ENCODE results near the gene SYNJ2.
"Not testable (repeated sequence)": the region's sequence is repeated elsewhere in the genome, so short reads cannot be mapped to it uniquely, and the experiment has no call there.

SYNJ2 gene

GRCh38 chr6:157981395-157982101 is at the start of gene SYNJ2:
TSS of gene SYNJ2 (plus strand) at chr6:157981863. CDS start at chr6:157981962, 99 bp downstream.
- DNase-seq, result no peak

DNA sequence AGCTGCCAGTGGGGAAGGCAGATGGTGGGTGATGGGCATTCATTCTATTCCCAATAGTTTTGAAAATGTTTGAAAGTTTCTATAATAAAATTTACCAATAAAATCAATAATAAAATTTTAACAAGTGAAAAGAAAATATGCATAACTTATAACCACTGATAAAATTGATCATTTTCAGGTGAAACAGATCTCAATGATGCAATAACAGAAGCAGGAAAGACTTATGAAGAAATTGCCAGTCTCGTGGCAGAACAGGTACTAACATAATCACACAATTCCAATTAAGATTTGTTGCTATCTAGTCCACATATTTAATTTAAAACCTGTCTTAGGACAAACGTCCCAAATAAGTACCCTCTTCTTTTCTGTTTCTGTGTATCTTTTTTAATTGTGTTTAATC is 45.9 kb upstream of the SYNJ2 start:
- DNase-seq, result no peak

DNA sequence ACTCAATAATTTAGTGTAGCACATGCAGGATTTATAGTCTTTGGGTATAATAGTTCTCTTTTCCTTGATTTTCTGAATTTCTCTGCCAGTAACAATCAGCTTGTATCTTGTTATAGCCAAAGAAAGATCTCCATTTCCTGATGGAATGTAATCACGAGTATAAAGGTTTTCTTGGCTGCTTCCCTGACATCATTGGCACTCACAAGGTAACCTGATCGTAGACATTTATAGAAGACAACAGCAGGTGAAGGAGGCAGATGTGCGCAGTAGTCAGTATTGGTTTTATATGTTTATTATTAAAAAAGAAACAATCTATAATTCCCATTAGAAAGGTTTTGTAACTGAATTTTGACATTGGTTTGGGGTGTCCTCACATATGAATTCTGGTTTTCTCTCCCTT is 44.3 kb upstream of the SYNJ2 start:
- no peak for DNase-seq

DNA sequence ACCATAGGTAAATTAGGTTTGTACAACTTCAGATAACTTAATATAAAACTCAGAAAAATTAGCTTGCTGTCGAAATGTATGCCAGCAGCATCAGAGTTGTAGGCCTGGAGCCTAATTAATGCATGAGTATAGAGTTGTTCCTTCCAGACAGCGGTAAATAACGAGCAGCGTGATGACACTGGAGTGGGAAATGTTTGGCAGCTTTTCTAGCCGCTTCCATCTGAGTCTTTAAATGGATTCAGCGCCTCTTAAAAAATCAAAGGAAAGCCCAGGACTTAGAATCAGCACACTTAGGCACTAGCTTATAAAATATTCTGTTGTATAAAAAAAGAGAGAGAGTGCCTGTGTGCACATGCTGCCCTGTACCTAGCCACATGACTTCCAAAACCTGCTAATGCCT is 43.7 kb upstream of the SYNJ2 start:
- DNase-seq, result no peak

GRCh38 chr6:157940375-157941036 is 41.2 kb upstream of the SYNJ2 start:
- not testable (repeated sequence) for DNase-seq

GRCh38 chr6:157941101-157941863 is 40.4 kb upstream of the SYNJ2 start:
- DNase-seq, result no peak

- DNase-seq, result no peak
Measured at GRCh38 chr6:157942351-157942750, 39.3 kb upstream of the SYNJ2 start.

GRCh38 chr6:157943249-157943963 is 38.3 kb upstream of the SYNJ2 start:
- no peak for DNase-seq

GRCh38 chr6:157943964-157944283 is 37.7 kb upstream of the SYNJ2 start:
- no peak for DNase-seq

DNA sequence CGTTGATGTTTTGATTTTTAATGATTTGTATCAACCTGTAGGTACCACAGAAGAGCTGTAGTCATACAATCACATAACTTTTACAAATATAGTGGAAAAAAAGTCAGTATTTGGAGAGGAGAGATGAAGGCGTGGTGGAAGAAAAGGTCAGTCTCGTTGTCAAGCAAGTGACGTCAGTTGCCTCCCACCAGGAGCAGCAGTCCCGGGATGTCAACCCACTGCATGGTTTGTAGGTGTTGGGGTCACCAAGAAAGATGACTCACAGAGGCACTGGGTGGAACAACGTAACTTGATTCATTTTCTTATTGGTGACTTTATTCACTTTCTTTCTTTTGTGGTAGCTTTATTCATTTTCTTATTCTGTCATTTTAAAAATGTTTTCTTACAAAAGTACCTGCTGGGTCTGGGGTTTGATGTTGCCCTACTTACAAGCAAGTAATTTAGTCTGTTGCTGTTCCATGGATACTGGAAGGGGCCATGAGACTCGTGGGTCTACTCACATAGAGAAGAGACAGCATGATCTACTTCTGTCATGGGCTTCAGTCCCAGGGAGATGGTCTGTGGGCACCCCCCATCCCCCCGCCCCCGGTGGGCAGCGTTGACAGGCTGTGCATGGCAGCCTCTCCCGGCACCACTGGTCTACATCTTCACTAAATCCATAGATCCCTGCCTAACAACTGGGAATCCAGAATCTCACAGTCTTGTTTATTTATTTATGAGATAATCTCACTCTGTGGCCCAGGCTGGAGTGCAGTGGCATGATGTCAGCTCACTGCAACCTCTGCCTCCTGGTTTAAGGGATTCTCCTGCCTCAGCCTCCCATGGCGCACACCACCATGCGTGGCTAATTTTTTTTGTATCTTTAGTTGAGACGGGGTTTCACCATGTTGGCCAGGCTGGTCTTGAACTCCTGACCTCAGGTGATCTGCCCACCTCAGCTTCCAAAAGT is 36.4 kb upstream of the SYNJ2 start:
- no peak for DNase-seq

DNA sequence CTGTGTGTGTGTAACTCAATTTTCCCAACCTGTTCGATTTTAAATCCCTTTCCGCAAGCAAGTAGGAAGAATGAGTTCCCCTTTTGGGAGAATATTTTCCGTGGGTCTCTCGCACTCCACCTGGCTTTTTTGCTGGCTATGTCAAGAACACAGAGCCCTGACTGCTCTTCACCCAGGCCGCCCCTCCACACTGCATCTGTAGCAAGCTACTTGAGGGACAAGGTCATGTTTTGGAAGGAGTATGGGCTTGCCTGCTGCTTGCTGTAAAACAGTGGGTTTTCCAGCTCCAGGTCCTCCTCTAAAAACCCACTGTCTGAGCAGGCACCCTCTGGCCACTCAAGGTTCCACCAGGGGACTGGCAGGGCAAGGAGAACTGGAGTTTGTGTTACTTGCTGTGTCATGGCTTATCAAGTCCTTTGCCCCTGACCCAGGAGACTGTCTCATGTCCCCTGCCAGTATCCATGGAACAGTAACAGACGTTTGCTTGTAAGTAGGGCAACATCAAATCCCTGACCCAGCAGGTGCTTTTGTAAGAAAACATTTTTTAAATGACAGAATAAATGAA is 35.5 kb upstream of the SYNJ2 start:
- DNase-seq, result no peak

- no peak for DNase-seq
Measured at GRCh38 chr6:157946865-157947532, 34.7 kb upstream of the SYNJ2 start.

DNA sequence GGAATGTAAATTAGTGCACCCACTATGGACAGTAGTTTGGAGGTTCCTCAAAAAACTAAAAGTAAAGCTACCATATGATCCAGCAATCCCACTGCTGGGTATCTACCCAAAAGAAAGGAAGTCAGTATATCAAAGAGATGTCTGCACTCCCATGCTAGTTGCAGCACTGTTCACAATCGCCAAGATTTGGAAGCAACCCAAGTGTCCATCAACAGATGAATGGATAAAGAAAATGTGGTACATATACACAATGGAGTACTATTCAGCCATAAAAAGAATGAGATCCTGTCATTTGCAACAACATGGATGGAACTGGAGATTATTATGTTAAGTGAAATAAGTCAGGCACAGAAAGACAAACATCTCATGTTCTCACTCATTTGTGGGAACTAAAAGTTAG is 30.8 kb upstream of the SYNJ2 start:
- DNase-seq, result not testable (repeated sequence)

DNA sequence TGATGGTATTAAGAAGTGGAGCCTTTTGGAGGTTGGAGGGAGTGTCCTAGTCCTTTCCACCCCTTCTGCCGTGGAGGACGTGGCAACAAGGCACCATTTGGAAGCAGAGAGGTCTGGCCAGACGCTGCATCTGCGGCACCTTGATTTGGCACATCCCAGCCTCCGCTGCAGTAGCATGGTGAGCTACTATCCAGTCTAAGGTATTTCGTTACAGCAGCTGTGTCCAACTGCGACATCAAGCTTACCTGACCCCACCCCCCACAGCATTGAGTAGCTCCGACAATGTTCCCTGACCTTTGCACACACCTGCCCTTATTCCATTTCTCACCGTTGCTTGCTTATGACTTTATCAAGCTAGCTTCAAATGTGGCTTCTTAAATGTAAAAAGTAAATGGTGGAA is 29.8 kb upstream of the SYNJ2 start:
- DNase-seq, result no peak

GRCh38 chr6:157952861-157953351 is 28.8 kb upstream of the SYNJ2 start:
- DNase-seq, result no peak

GRCh38 chr6:157953580-157954091 is 28.0 kb upstream of the SYNJ2 start:
- no peak for DNase-seq

DNA sequence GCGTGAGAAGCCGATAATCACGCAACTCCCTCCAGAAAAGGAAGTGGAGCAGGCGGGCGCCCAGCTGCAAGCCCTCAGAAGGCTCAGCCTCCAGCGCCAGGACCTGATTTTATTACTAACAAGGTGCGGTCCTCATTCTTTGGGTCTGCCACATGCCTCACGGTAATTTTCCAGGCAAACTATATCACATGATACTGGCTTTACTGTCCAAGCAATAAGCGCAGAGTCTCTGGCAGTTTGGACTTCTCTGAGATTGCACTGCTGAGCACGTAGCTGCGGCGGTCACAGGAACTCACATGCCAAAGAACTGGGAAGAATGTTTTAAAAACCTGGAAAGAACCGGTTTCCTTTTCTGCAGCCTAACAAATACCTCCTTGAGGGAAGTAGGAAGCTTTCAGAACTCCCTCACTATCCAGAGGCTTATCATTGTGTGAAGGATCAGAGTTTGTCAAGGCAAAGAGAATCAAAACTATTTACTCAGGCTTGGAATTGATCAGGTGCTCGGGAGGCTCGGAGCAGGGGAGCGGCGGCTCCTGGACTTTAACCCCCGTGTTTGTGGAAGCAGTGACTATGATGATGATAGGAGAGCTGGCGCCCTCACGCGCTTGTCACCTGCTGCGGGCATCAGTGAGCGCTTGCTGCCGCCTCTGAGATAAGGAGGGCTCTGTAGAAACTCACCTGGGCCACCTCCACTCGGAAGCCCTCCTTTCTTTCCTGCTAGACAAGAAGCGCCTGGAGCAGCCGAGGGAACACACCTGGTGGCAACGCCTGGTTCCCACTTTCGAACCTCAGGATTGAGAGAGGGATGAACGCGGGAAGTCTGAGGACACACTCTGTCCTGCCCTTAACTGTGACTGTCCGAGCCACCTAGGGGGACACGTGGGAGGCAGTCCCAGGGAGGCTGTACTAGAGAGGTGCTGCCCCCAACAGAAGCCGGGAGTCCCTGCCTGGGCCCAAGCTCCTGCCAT is 27.2 kb upstream of the SYNJ2 start:
- DNase-seq, result no peak

- no peak for DNase-seq
Measured at GRCh38 chr6:157955675-157956074, 26.0 kb upstream of the SYNJ2 start.

DNA sequence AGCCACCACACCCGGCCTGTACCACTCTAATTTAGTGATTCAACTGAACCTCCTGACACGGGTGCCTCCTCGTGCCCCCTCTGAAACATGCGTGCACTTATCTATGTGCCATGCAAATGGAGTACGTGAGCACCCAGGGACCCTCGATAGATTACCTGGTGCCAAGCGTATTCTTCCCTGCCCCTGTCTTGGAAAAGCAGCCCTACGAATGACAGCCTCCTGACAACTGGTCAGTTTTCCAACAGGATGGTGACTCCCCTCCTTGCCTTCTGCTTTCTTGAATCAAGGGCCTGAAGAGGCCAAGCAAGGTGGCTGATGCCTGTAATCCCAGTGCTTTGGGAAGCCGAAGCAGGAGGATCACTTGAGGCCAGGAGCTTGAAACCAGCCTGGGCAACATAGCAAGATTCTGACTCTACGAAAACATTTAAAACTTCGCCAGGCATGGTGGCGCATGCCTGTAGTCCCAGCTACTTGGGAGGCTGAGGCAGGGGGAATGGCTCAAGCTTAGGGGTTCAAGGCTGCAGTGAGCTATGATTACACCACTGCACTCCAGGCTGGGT is 25.4 kb upstream of the SYNJ2 start:
- no peak for DNase-seq
